A673 (cell line): Measurements from ENCODE around the gene PLXDC2. TPM values are rescaled to one million over a fixed set of nuclear protein-coding genes. Genes with fewer than 3 reads are reported as not detected.
A peak's percentile ranks its signal among the peaks of the same experiment; 100 is the strongest.

Source experiments
- BruUV-seq: library from RNA; stranded (reverse); fragments of 400-500 nt; replicated peaks from 2 replicates; lab custom pipeline; 2021; lab: Mats Ljungman, UMichigan
- CTCF ChIA-PET: fragments of 300-600 bp; sonication (Branson Sonifier 250); formaldehyde crosslinking; loops from one replicate; lab custom pipeline; 2022; ENCODE audit warnings: antibody characterized with exemption; lab: Charles Lee
- POLR2A ChIA-PET: fragments of 300-600 bp; sonication (Branson Sonifier 250); formaldehyde crosslinking; loops from one replicate; lab custom pipeline; 2022; ENCODE audit warnings: antibody characterized with exemption; ENCODE audit not compliant: low non-redundant PET; lab: Charles Lee
- DNase-seq: peaks from one replicate; pipeline ENCODE4 v3.0.0-alpha.2; 2015; ENCODE audit warnings: low spot score
- H3K27ac ChIP-seq: fragments of 200-600 bp; sonication (generic); 2 replicates; pipeline ENCODE4 v1.5.1; 2016; ENCODE audit warnings: mixed run types, low read depth, mild to moderate bottlenecking, mixed read lengths, antibody characterized with exemption, low read length; ENCODE audit not compliant: poor library complexity, severe bottlenecking
- H3K27me3 ChIP-seq: fragments of 200-600 bp; sonication (generic); replicated peaks from 2 replicates; pipeline ENCODE4 v1.6.1; 2017; ENCODE audit warnings: mixed run types, low read depth, mild to moderate bottlenecking, mixed read lengths, antibody characterized with exemption, low read length; ENCODE audit not compliant: insufficient read depth, poor library complexity
- H3K36me3 ChIP-seq: fragments of 200-600 bp; sonication (generic); 2 replicates; pipeline ENCODE4 v1.6.1; 2016; ENCODE audit warnings: mixed run types, mild to moderate bottlenecking, mixed read lengths, antibody characterized with exemption, low read length; ENCODE audit not compliant: insufficient read depth, poor library complexity, severe bottlenecking
- H3K4me1 ChIP-seq: fragments of 200-600 bp; sonication (generic); 2 replicates; pipeline ENCODE4 v1.6.1; 2017; ENCODE audit warnings: mixed run types, mild to moderate bottlenecking, mixed read lengths, antibody characterized with exemption, low read length; ENCODE audit not compliant: insufficient read depth, poor library complexity, severe bottlenecking
- H3K4me3 ChIP-seq: fragments of 200-600 bp; sonication (generic); 2 replicates; pipeline ENCODE4 v1.5.1; 2016; ENCODE audit warnings: low read depth, mixed run types, mild to moderate bottlenecking, mixed read lengths, low read length; ENCODE audit not compliant: poor library complexity, severe bottlenecking
- H3K9me3 ChIP-seq: fragments of 200-600 bp; sonication (generic); 2 replicates; pipeline ENCODE4 v1.6.1; 2016; ENCODE audit warnings: mixed run types, low read depth, mild to moderate bottlenecking, mixed read lengths, antibody characterized with exemption, low read length; ENCODE audit not compliant: poor library complexity, severe bottlenecking
- EZH2 ChIP-seq: fragments of 200-600 bp; sonication (generic); IDR thresholded peaks from 2 replicates; pipeline ENCODE4 v1.6.1; 2017; ENCODE audit warnings: borderline replicate concordance, low read depth, mild to moderate bottlenecking, mixed read lengths, antibody characterized with exemption, low read length; ENCODE audit not compliant: poor library complexity, severe bottlenecking
- intact Hi-C: fragments of 100-400 bp; cut with micrococcal nuclease; formaldehyde crosslinking; loops from one replicate; pipeline ENCODE4 v1.10.0; 2022; ENCODE audit not compliant: unreplicated experiment
- total RNA-seq: library from RNA; stranded (reverse); gene quantifications from 2 replicates; pipeline ENCODE4 v1.2.3, GENCODE V29; 2021
- TF ChIP-seq, protein P1 (sequence below): fragments of 300-800, 200-600 bp; sonication (generic); conservative IDR thresholded peaks from 2 replicates; pipeline ENCODE4 v1.5.1; 2017; ENCODE audit warnings: low read depth, mild to moderate bottlenecking, antibody characterized with exemption, low read length, moderate library complexity, mixed read lengths

PLXDC2 gene
- total RNA-seq, 1 experiment from 2014 or later: 74.8 TPM

- H3K4me1 ChIP-seq: peaks cover 27% of the 10 kb centered on the region
- ChIA-PET CTCF (no interaction called here), POLR2A (no interaction called here)
- no peak overlapping the region for H3K4me3 ChIP-seq
- no peak overlapping the region for H3K27ac ChIP-seq
- no peaks in the 10 kb centered on the region for H3K27me3 ChIP-seq
- intact Hi-C loops: no loop called here
- no peaks in the 10 kb centered on the region for H3K9me3 ChIP-seq
- H3K36me3 ChIP-seq: no peaks in the 10 kb centered on the region
- BruUV-seq: no TSS peak
- TF ChIP-seq EZH2: no peak
- TF ChIP-seq, protein P1, sequence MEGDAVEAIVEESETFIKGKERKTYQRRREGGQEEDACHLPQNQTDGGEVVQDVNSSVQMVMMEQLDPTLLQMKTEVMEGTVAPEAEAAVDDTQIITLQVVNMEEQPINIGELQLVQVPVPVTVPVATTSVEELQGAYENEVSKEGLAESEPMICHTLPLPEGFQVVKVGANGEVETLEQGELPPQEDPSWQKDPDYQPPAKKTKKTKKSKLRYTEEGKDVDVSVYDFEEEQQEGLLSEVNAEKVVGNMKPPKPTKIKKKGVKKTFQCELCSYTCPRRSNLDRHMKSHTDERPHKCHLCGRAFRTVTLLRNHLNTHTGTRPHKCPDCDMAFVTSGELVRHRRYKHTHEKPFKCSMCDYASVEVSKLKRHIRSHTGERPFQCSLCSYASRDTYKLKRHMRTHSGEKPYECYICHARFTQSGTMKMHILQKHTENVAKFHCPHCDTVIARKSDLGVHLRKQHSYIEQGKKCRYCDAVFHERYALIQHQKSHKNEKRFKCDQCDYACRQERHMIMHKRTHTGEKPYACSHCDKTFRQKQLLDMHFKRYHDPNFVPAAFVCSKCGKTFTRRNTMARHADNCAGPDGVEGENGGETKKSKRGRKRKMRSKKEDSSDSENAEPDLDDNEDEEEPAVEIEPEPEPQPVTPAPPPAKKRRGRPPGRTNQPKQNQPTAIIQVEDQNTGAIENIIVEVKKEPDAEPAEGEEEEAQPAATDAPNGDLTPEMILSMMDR: no peak
- DNase-seq: no peak
Observed at GRCh38 chr10:19906108-19906791, 90.0 kb downstream of the PLXDC2 start.

DNA sequence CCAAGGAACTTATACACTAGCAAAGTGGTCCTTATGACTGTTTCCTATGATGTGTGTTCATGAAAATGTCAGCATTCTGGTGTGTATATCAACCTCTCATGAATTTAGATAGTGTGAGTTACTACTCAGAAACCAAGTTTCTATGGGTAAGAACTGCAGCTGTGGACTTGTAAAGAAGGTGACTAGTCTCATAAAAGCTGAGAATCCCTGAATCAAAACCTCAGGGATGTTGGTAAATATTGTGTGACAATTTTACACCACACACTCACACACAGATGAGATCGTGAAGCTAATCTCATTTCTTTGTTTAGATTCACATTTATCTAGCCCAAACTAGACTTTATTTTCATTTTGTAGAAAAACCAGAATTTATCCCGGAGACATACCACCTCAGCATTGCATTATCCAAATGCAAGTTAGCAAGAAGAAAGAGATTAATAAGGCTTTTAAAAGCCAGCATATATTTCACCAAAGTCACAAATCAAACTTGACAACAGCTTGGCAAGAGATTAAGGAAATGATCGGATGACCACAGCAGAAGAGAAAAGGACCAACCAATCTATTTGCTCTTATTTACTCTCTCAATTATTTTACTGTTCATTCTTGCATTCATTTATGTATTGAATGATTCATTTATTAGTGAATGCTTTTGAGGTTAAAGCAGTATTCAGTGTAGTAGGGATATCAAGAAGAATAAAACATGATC lies 92.9 kb downstream of the PLXDC2 start:
- Histone ChIP-seq H3K27me3 (no peaks in the 10 kb centered on the region), H3K9me3 (no peaks in the 10 kb centered on the region), H3K4me3 (no peak overlapping the region), H3K27ac (no peak overlapping the region), H3K36me3 (no peaks in the 10 kb centered on the region), H3K4me1 (peaks cover 27% of the 10 kb centered on the region)
- no TSS peak for BruUV-seq
- peak; percentile 40 for DNase-seq
- intact Hi-C loops: no loop called here
- POLR2A ChIA-PET: no interaction called here
- TF ChIP-seq EZH2: no peak
- TF ChIP-seq, protein P1: no peak
- CTCF ChIA-PET: no interaction called here

DNA sequence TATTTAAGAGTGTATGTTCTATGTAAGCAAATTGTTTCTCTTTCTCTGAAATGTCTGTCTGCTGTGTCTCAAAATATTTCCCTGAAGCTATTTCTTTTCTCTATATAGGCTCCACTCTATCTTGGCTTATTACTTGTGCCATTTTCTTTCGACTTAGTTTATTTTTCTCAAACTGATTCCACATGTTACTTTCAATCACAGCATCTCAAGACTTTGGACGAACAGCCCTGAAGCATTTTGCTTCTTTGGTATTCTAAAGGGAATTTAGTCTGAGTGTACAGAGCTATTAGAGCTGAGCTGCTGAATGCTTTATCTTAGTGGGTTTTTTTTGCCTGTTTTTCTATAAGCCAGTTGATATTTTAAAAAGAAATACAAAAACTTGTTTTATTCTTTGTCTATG lies 95.7 kb downstream of the PLXDC2 start:
- Histone ChIP-seq H3K27ac (no peak overlapping the region), H3K4me3 (no peak overlapping the region), H3K4me1 (peaks cover 22% of the 10 kb centered on the region), H3K9me3 (peaks cover 6% of the 10 kb centered on the region), H3K36me3 (no peaks in the 10 kb centered on the region), H3K27me3 (no peaks in the 10 kb centered on the region)
- no peak for DNase-seq
- POLR2A ChIA-PET: no interaction called here
- BruUV-seq: no TSS peak
- CTCF ChIA-PET: no interaction called here
- intact Hi-C loops: no loop called here
- TF ChIP-seq, protein P1: no peak
- TF ChIP-seq EZH2: no peak
